Suprapubic skin (tissue), 3 donors: Measurements from ENCODE around the gene DNAH9.

Source experiments
- CTCF ChIP-seq, 2 donors: fragments of 200-600 bp in 1 of 2; fragments of 450-650 bp in 1 of 2; sonication (generic) in 1 of 2; IDR thresholded peaks; one replicate each; pipeline ENCODE4 v1.5.1; 2016 to 2019; ENCODE audit warnings: antibody characterized with exemption in 2 of 2, mild to moderate bottlenecking in 1 of 2, moderate library complexity in 1 of 2
- EP300 ChIP-seq: sonication (generic); formaldehyde crosslinking; IDR thresholded peaks from one replicate; pipeline ENCODE4 v1.6.1; 2017; ENCODE audit warnings: antibody characterized with exemption
- POLR2A ChIP-seq, 2 donors: fragments of 450-650 bp; IDR thresholded peaks; one replicate each; pipeline ENCODE4 v1.6.1; 2017; ENCODE audit warnings: antibody characterized with exemption in 2 of 2, mild to moderate bottlenecking in 2 of 2, moderate library complexity in 2 of 2

DNA sequence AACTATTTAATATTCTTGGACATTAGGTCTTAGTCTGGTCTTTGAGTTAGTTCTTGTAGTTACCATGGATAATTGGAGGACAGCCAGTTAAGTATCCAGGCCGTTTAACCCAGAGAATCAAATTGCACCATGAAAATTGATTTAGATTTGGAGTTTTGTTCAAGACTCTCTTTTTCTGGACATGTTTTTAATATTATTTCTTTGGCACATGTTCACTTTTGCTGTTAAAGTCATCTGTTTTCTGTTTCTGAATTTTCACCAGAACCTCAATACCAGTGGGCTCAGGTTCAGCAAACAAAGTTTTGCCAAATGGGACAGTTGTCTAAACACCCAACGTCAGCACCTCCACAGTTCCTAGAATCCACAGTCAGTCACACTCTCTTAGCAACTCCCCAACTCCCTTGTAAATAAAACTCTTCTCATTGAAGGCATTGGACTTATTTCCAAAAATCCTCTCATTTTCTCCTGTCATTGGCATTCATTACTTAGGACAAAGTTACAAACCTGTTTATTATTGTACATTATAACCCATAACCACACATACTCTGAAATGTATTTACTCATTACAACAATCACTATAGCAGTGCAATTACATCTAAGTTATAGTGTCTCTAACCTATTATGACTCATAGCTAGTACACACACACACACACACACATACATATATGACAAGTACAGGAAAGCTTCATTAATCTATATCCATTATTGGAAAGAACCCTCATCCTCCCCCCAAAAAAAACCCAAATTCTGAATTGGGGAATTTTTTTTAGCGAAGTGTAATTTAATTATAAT is 33.5 kb upstream of the DNAH9 start:
- TF ChIP-seq EP300 (no peak), CTCF (IDR thresholded peaks at IDR 0.05) (no peak), POLR2A (IDR thresholded peaks at IDR 0.05) (no peak)
